ENCODE measurements around the gene MIA2.

- TF ChIP-seq POLR2A (IDR thresholded peaks at IDR 0.05) = no peak
- TF ChIP-seq, protein P1, sequence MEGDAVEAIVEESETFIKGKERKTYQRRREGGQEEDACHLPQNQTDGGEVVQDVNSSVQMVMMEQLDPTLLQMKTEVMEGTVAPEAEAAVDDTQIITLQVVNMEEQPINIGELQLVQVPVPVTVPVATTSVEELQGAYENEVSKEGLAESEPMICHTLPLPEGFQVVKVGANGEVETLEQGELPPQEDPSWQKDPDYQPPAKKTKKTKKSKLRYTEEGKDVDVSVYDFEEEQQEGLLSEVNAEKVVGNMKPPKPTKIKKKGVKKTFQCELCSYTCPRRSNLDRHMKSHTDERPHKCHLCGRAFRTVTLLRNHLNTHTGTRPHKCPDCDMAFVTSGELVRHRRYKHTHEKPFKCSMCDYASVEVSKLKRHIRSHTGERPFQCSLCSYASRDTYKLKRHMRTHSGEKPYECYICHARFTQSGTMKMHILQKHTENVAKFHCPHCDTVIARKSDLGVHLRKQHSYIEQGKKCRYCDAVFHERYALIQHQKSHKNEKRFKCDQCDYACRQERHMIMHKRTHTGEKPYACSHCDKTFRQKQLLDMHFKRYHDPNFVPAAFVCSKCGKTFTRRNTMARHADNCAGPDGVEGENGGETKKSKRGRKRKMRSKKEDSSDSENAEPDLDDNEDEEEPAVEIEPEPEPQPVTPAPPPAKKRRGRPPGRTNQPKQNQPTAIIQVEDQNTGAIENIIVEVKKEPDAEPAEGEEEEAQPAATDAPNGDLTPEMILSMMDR (IDR thresholded peaks at IDR 0.05) = no peak
These were observed 58.0 kb downstream of the MIA2 start for GRCh38 chr14:39291701-39292100.

Measured in body of pancreas (tissue), 4 donors.